Measurements from ENCODE around the gene SKAP1. TPM values are rescaled to one million over a fixed set of nuclear protein-coding genes. Genes with fewer than 3 reads are reported as not detected.

SKAP1 gene
- total RNA-seq, 1 donor from 2014 or later, result not detected

DNA sequence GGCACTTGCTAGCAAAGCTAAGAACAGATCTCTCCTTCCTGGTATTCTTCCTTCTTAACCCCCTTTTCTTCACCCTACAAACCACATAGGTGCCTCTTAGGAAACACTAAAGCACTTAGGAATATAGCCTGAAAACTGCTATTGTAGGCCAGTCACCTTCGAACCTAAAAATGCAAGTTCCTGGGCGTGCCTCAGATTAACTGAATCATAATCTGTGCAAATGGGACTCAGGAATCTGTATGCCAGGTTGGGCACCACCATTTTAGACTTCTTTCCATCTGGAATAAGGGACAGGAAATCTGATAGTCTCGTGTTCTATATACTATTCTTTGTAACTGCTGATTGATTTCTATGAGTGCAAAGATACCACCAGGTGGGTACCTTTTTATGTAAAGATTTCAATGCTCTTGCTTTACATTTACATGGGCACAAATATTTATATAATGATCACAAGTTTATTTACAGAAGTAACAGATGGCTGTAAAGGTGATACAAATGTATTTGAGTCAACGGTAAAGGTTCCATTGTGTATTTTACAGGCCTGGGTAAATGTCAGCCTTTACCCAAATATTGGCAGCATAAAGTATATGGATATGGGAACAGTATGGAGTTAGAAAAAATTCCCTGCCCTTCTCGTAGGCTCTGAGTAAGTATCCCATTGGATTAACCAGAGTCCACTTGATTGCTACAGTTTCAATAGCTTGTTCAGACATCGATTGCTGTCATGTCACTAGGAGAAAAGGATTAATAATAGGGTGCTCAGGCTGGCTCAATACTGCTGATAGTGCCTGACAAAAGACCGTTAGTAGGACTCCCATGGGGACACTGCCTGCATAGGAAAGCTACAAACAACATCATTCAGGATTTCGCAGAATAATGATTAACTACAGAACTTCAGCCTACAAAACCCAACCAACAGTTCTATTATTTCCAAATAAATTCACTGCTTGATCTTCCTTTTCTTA is 197.7 kb downstream of the SKAP1 start:
- Histone ChIP-seq H4K20me1 (ENCODE audit: insufficient read depth, low read length) (no peaks in the 10 kb centered on the region), H3K4me2 (ENCODE audit: low read length) (no peak overlapping the region), H3K9me3 (ENCODE audit: insufficient read depth, low read depth, low read length) (no peaks in the 10 kb centered on the region), H3K4me1 (ENCODE audit: insufficient read depth, low read length) (peaks cover 7% of the 10 kb centered on the region), H3K27ac (ENCODE audit: low read depth, low read length) (no peak overlapping the region), H3K4me3 (ENCODE audit: insufficient read depth, low read depth, low read length) (no peak overlapping the region), H3K27me3 (ENCODE audit: insufficient read depth, low read length) (peaks cover 3% of the 10 kb centered on the region), H2AFZ (ENCODE audit: low read depth, low read length) (no peak overlapping the region), H3K36me3 (ENCODE audit: insufficient read depth, low read length) (no peaks in the 10 kb centered on the region), H3K79me2 (ENCODE audit: insufficient read depth, low read length) (no peaks in the 10 kb centered on the region), H3K9ac (ENCODE audit: low read length) (no peak overlapping the region)
- no peaks in the 10 kb centered on the region for H3K36me3 Mint-ChIP-seq (ENCODE audit: low read depth, unreplicated experiment)
- no peaks in the 10 kb centered on the region for H3K9me3 Mint-ChIP-seq (ENCODE audit: unreplicated experiment)
- TF ChIP-seq, protein P1, sequence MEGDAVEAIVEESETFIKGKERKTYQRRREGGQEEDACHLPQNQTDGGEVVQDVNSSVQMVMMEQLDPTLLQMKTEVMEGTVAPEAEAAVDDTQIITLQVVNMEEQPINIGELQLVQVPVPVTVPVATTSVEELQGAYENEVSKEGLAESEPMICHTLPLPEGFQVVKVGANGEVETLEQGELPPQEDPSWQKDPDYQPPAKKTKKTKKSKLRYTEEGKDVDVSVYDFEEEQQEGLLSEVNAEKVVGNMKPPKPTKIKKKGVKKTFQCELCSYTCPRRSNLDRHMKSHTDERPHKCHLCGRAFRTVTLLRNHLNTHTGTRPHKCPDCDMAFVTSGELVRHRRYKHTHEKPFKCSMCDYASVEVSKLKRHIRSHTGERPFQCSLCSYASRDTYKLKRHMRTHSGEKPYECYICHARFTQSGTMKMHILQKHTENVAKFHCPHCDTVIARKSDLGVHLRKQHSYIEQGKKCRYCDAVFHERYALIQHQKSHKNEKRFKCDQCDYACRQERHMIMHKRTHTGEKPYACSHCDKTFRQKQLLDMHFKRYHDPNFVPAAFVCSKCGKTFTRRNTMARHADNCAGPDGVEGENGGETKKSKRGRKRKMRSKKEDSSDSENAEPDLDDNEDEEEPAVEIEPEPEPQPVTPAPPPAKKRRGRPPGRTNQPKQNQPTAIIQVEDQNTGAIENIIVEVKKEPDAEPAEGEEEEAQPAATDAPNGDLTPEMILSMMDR (IDR thresholded peaks at IDR 0.05; ENCODE audit: insufficient read depth, low read depth, low read length), result no peak
- no peak for TF ChIP-seq EZH2 (IDR thresholded peaks at IDR 0.05; ENCODE audit: insufficient read depth, low read length)
- no peak overlapping the region for H3K4me3 Mint-ChIP-seq (ENCODE audit: unreplicated experiment)
- no peak for DNase-seq (ENCODE audit: low read depth)
- peaks cover 3% of the 10 kb centered on the region for H3K4me1 Mint-ChIP-seq (ENCODE audit: low read depth, unreplicated experiment)
- no peak for FAIRE-seq
- H3K27me3 Mint-ChIP-seq (ENCODE audit: low read depth, unreplicated experiment), result peaks cover 22% of the 10 kb centered on the region
- no peak overlapping the region for H3K27ac Mint-ChIP-seq (ENCODE audit: unreplicated experiment)

DNA sequence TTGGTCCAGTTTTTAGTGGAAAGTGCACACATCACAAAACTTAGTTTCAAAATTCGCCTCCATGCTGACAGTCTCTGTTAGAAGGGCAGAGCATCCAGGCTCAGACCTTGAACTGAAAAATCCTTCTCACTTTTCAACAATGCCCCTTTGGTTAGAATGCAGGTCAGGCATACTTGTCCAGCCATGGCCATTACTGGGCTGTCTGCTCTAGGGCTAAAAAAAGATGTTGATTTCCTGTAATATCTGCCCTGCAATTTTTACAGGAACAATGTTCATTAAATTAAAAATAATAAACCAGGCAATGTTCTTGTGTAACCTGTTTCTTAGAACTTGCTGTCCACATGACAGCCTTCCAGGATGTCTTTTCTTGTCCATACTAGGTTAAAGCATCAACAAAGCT is 200.1 kb downstream of the SKAP1 start:
- Mint-ChIP-seq H3K9me3 (ENCODE audit: unreplicated experiment) (no peaks in the 10 kb centered on the region), H3K27me3 (ENCODE audit: low read depth, unreplicated experiment) (peaks cover 36% of the 10 kb centered on the region), H3K36me3 (ENCODE audit: low read depth, unreplicated experiment) (no peaks in the 10 kb centered on the region), H3K4me3 (ENCODE audit: unreplicated experiment) (no peak overlapping the region), H3K4me1 (ENCODE audit: low read depth, unreplicated experiment) (no peaks in the 10 kb centered on the region), H3K27ac (ENCODE audit: unreplicated experiment) (no peak overlapping the region)
- H3K4me1 ChIP-seq (ENCODE audit: insufficient read depth, low read length), result no peaks in the 10 kb centered on the region
- no peak overlapping the region for H3K27ac ChIP-seq (ENCODE audit: low read depth, low read length)
- peaks cover 8% of the 10 kb centered on the region for H3K27me3 ChIP-seq (ENCODE audit: insufficient read depth, low read length)
- H4K20me1 ChIP-seq (ENCODE audit: insufficient read depth, low read length), result no peaks in the 10 kb centered on the region
- FAIRE-seq (no peak), DNase-seq (ENCODE audit: low read depth) (no peak)
- no peak overlapping the region for H3K4me2 ChIP-seq (ENCODE audit: low read length)
- no peak overlapping the region for H2AFZ ChIP-seq (ENCODE audit: low read depth, low read length)
- H3K36me3 ChIP-seq (ENCODE audit: insufficient read depth, low read length), result no peaks in the 10 kb centered on the region
- H3K4me3 ChIP-seq (ENCODE audit: insufficient read depth, low read depth, low read length), result no peak overlapping the region
- no peaks in the 10 kb centered on the region for H3K79me2 ChIP-seq (ENCODE audit: insufficient read depth, low read length)
- TF ChIP-seq, protein P1 (IDR thresholded peaks at IDR 0.05; ENCODE audit: insufficient read depth, low read depth, low read length), result no peak
- TF ChIP-seq EZH2 (IDR thresholded peaks at IDR 0.05; ENCODE audit: insufficient read depth, low read length), result no peak
- no peaks in the 10 kb centered on the region for H3K9me3 ChIP-seq (ENCODE audit: insufficient read depth, low read depth, low read length)
- H3K9ac ChIP-seq (ENCODE audit: low read length), result no peak overlapping the region

DNA sequence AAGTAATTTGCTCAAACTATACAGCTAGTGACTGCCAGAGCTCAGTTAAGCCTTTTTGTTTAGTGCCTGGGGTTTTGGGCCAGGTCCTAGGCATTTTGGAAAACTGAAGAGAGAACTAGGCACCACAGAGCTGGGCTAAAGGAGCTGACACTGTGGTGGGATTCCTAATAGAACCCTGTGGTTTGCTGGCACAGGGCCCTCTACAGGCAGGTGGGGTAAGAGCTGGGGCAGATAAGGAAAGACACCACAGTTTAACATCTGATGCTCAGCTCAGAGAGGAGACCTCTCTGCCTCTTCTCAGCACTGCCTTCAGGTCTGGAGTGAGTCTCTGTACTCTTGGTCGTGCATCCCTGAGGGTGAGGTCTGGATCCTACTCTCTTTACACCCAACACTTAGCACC is 201.3 kb downstream of the SKAP1 start:
- H3K27ac ChIP-seq (ENCODE audit: low read depth, low read length), result no peak overlapping the region
- no peaks in the 10 kb centered on the region for H4K20me1 ChIP-seq (ENCODE audit: insufficient read depth, low read length)
- H3K36me3 ChIP-seq (ENCODE audit: insufficient read depth, low read length), result no peaks in the 10 kb centered on the region
- no peaks in the 10 kb centered on the region for H3K36me3 Mint-ChIP-seq (ENCODE audit: low read depth, unreplicated experiment)
- no peaks in the 10 kb centered on the region for H3K9me3 Mint-ChIP-seq (ENCODE audit: unreplicated experiment)
- no peak overlapping the region for H3K9ac ChIP-seq (ENCODE audit: low read length)
- no peaks in the 10 kb centered on the region for H3K4me1 Mint-ChIP-seq (ENCODE audit: low read depth, unreplicated experiment)
- TF ChIP-seq, protein P1 (IDR thresholded peaks at IDR 0.05; ENCODE audit: insufficient read depth, low read depth, low read length), result no peak
- no peak for TF ChIP-seq EZH2 (IDR thresholded peaks at IDR 0.05; ENCODE audit: insufficient read depth, low read length)
- no peaks in the 10 kb centered on the region for H3K4me1 ChIP-seq (ENCODE audit: insufficient read depth, low read length)
- no peaks in the 10 kb centered on the region for H3K9me3 ChIP-seq (ENCODE audit: insufficient read depth, low read depth, low read length)
- H3K27me3 Mint-ChIP-seq (ENCODE audit: low read depth, unreplicated experiment), result peaks cover 36% of the 10 kb centered on the region
- DNase-seq (ENCODE audit: low read depth), result no peak
- no peak overlapping the region for H3K4me2 ChIP-seq (ENCODE audit: low read length)
- H3K79me2 ChIP-seq (ENCODE audit: insufficient read depth, low read length), result no peaks in the 10 kb centered on the region
- no peak overlapping the region for H2AFZ ChIP-seq (ENCODE audit: low read depth, low read length)
- FAIRE-seq, result no peak
- no peak overlapping the region for H3K4me3 ChIP-seq (ENCODE audit: insufficient read depth, low read depth, low read length)
- no peak overlapping the region for H3K4me3 Mint-ChIP-seq (ENCODE audit: unreplicated experiment)
- H3K27ac Mint-ChIP-seq (ENCODE audit: unreplicated experiment), result no peak overlapping the region
- H3K27me3 ChIP-seq (ENCODE audit: insufficient read depth, low read length), result peaks cover 8% of the 10 kb centered on the region
